ENCODE data around the gene PRR18.

The PRR18 gene

DNA sequence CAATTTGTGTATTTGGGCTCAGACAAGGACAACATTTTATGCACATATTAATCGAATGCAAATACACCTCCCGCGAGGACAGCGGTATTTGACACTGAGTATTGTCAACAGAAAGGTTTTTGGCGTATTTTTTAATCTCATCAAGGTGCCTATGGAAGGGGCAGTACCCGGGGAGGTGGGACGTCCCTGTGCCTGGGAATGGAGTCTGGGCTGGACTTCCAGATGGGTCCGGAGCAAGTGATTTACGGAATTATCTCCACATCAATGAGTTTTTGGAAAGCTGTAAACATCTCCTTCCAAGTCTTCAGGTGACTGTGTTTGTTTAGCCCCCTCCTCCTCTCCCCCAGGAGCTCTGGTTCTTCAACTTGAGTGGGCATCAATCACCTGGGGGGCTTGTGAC lies 39.8 kb downstream of the PRR18 start:
- H3K4me3 ChIP-seq (ENCODE audit: control insufficient read depth, low read depth, low read length): no peak overlapping the region
- no peak for DNase-seq (ENCODE audit: low read depth)
- TF ChIP-seq, protein P1, sequence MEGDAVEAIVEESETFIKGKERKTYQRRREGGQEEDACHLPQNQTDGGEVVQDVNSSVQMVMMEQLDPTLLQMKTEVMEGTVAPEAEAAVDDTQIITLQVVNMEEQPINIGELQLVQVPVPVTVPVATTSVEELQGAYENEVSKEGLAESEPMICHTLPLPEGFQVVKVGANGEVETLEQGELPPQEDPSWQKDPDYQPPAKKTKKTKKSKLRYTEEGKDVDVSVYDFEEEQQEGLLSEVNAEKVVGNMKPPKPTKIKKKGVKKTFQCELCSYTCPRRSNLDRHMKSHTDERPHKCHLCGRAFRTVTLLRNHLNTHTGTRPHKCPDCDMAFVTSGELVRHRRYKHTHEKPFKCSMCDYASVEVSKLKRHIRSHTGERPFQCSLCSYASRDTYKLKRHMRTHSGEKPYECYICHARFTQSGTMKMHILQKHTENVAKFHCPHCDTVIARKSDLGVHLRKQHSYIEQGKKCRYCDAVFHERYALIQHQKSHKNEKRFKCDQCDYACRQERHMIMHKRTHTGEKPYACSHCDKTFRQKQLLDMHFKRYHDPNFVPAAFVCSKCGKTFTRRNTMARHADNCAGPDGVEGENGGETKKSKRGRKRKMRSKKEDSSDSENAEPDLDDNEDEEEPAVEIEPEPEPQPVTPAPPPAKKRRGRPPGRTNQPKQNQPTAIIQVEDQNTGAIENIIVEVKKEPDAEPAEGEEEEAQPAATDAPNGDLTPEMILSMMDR (conservative IDR thresholded peaks at IDR 0.05; ENCODE audit: control insufficient read depth, insufficient read depth, low read depth, low read length): no peak

DNA sequence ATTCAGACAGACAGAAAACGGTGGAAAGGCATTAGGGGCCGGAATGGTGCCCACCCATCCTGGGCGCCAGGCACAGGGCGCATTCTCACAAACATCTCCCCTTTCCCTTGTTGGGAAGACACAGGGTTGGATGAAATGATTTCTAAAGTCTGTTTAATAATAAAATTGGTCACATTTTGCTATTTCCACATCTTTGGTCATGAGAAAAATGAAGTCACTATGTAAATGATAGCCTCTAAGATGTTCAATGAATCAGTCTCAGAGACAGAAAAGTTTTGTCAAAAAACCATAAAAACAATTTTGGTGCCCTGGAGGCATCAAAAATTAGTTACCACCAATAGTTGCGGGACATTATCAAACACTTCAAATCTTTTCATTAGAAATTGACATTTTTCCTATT lies 40.7 kb downstream of the PRR18 start:
- TF ChIP-seq, protein P1 (conservative IDR thresholded peaks at IDR 0.05; ENCODE audit: control insufficient read depth, insufficient read depth, low read depth, low read length): no peak
- no peak overlapping the region for H3K4me3 ChIP-seq (ENCODE audit: control insufficient read depth, low read depth, low read length)
- DNase-seq (ENCODE audit: low read depth): no peak

DNA sequence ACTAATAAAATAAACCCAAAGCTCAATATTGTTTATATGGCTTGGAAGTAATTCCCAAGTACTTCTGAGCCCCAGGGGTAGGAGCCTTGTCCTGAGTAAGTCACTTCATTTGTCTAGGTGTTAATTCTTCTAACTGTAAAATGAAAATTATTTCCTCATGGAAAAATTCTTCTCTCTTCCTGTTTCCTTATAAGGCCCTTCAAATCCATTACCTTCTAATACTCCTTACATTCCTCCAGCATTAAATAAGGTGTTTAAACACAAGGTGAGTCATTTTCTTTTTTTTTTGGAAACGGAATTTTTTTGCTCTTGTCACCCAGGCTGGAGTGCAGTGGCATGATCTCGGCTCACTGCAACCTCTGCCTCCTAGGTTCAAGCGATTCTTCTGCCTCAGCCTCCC lies 41.9 kb downstream of the PRR18 start:
- TF ChIP-seq, protein P1 (conservative IDR thresholded peaks at IDR 0.05; ENCODE audit: control insufficient read depth, insufficient read depth, low read depth, low read length): no peak
- no peak for DNase-seq (ENCODE audit: low read depth)
- no peak overlapping the region for H3K4me3 ChIP-seq (ENCODE audit: control insufficient read depth, low read depth, low read length)

DNA sequence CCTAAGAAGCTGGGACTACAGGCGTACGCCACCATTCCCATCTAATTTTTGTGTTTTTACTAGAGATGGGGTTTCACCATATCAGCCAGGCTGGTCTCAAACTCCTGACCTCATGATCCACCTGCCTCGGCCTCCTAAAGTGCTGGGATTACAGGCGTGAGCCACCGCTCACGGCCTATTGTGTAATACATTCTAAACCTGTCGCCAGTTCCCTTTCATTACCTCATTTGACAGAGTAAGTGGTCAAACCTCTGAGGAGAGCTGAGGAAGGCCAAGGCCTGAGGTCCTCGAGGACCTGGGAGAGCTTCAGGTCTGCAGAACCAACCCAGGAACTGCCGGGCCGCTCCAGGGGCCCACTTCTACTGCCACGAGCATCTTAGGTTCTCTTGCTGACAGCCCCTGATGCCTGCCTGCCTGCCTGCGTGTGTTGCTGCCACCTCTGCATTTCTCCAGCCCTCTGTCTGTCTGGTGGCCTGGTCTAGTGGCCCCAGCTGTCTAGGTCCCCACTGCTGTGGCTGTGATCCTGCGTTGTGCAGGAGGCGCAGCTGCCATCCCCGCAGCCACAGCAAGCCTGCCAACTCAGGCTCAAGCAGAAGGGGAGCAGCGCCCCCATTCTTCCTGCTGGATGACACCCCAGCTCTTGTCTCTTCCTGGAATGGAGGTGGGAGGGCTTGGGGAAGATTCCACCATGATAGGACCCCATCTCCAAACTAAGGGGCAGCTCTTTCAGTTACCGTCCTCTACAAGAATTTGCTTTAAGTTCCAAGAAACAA lies 45.3 kb downstream of the PRR18 start:
- no peak for DNase-seq (ENCODE audit: low read depth)
- TF ChIP-seq, protein P1 (conservative IDR thresholded peaks at IDR 0.05; ENCODE audit: control insufficient read depth, insufficient read depth, low read depth, low read length): no peak
- no peak overlapping the region for H3K4me3 ChIP-seq (ENCODE audit: control insufficient read depth, low read depth, low read length)

DNA sequence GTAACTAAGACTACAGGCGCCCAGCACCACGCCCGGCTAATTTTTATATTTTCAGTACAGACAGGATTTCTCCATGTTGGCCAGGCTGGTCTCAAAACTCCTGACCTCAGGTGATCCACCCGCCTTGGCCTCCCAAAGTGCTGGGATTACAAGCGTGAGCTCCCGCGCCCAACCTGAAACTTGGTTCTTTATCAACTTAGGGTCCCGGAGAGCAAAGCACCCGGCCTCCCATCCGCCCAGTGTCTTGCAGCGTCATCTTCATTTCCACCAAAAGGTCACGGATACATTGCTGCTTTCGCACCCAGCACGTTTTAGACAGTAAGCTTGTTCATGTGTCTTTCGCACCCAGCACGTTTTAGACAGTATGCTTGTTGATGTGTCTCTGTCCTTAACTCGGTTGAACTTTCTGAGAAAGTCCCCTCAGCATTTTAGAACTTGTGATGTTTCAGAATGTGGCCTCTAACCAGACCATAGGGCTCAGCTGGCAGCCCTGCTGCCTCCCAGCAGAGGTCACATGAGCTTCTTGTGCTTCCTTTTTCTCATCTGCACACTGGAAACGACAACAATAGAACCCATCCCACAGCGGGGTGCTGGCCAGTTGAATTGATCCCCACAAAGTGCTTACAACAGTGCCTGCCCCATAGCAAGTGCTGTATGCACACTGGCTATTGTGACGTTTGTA lies 48.8 kb downstream of the PRR18 start:
- no peak overlapping the region for H3K4me3 ChIP-seq (ENCODE audit: control insufficient read depth, low read depth, low read length)
- no peak for DNase-seq (ENCODE audit: low read depth)
- TF ChIP-seq, protein P1 (conservative IDR thresholded peaks at IDR 0.05; ENCODE audit: control insufficient read depth, insufficient read depth, low read depth, low read length): no peak

DNA sequence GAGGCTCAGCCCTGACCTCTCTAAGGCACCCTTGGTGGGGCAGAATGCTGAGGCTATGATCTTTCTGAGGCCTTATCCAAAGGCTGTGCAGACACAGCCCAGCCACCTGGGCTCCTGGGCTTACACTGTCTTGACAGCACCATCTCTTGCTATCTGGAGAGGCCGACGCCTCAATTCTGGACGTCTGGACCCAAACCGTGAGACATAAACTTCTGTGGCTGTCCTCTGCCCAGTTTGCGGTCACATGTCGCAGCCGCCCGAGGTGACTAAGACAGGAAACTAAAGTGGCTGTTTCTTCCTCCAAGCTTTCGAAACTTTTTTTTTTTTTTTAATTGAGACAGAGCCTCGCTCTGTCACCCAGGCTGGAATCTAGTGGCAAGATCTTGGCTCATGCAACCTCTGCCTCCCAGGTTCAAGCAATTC lies 49.3 kb downstream of the PRR18 start:
- DNase-seq (ENCODE audit: low read depth): no peak
- no peak overlapping the region for H3K4me3 ChIP-seq (ENCODE audit: control insufficient read depth, low read depth, low read length)
- TF ChIP-seq, protein P1 (conservative IDR thresholded peaks at IDR 0.05; ENCODE audit: control insufficient read depth, insufficient read depth, low read depth, low read length): no peak

All from fibroblast of mammary gland (primary cell).